ENCODE results near the gene ABCA8. TPM values are rescaled to one million over a fixed set of nuclear protein-coding genes. Genes with fewer than 3 reads are reported as not detected.
A peak's percentile ranks its signal among the peaks of the same experiment; 100 is the strongest.

Gene ABCA8
- total RNA-seq, 4 donors from 2014 or later: 235 to 365 (median 316) TPM

DNA sequence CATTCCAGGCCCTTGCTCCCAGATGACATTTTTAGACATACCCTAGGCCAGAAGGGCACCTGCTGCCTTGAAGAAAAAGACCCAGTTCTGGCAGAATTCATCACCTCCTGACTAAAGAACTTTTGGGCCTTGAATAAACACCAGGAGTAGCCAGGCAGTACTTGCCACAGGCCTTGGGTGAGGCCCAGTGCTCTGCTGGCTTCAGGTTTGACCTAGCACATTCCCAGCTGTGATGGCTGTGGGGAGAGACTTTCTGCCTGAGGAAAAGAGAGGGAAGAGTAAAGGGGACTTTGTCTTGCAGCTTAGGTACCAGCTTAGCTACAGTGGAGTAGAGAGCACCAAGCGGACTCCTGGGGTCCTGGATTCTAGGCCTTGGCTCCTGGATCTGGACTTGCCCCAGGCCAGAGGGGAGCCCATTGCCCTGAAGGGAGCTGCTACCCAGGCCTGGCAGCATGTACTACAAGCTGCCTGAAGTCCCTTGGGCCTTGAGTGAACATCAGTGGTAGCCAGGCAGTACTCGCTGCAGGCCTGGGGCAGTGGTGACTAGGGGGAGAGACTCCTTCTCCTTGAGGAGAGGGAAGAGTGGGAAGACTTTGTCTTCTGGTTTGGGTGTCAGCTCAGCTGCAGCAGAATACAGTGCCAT, 44.3 kb downstream of the ABCA8 start:
- H3K9me3 ChIP-seq: peaks cover 0 to 14% (median 0%) of the 10 kb centered on the region in 4 donors
- TF ChIP-seq, protein P1, sequence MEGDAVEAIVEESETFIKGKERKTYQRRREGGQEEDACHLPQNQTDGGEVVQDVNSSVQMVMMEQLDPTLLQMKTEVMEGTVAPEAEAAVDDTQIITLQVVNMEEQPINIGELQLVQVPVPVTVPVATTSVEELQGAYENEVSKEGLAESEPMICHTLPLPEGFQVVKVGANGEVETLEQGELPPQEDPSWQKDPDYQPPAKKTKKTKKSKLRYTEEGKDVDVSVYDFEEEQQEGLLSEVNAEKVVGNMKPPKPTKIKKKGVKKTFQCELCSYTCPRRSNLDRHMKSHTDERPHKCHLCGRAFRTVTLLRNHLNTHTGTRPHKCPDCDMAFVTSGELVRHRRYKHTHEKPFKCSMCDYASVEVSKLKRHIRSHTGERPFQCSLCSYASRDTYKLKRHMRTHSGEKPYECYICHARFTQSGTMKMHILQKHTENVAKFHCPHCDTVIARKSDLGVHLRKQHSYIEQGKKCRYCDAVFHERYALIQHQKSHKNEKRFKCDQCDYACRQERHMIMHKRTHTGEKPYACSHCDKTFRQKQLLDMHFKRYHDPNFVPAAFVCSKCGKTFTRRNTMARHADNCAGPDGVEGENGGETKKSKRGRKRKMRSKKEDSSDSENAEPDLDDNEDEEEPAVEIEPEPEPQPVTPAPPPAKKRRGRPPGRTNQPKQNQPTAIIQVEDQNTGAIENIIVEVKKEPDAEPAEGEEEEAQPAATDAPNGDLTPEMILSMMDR (IDR thresholded peaks at IDR 0.05): no peak
- TF ChIP-seq POLR2A (IDR thresholded peaks at IDR 0.05) (no peak), EP300 (IDR thresholded peaks at IDR 0.05) (no peak)
- 89 to 90% methylated on average over 2 of the region's 2 CpGs for WGBS, 2 donors
- no peak overlapping the region for H3K4me3 ChIP-seq
- H3K4me1 ChIP-seq: peaks cover 8 to 57% (median 27%) of the 10 kb centered on the region in 4 donors
- peak overlapping the region; percentile 56 to 91 (median 70) for H3K27ac ChIP-seq
- no peaks in the 10 kb centered on the region for H3K27me3 ChIP-seq
- H3K36me3 ChIP-seq: peaks cover 0 to 57% (median 4%) of the 10 kb centered on the region in 3 donors
- no peak for DNase-seq (ENCODE audit: low spot score in 2 of 2)

GRCh38 chr17:68910251-68910705, 44.9 kb downstream of the ABCA8 start:
- TF ChIP-seq POLR2A (IDR thresholded peaks at IDR 0.05): no peak
- TF ChIP-seq, protein P1 (IDR thresholded peaks at IDR 0.05): no peak
- peak in 1 of 2 donors; percentile 19 for TF ChIP-seq EP300 (IDR thresholded peaks at IDR 0.05)
- Histone ChIP-seq H3K27me3 (no peaks in the 10 kb centered on the region), H3K27ac (peak overlapping the region; percentile 56 to 91 (median 70)), H3K4me3 (no peak overlapping the region), H3K9me3 (peaks cover 0 to 14% (median 0%) of the 10 kb centered on the region in 4 donors), H3K4me1 (peaks cover 8 to 62% (median 27%) of the 10 kb centered on the region in 4 donors), H3K36me3 (peaks cover 0 to 50% (median 1%) of the 10 kb centered on the region in 3 donors)
- WGBS, 2 donors: 20 to 23% methylated on average over 5 of the region's 5 CpGs
- peak in 1 of 2 donors; percentile 8 for DNase-seq (ENCODE audit: low spot score in 2 of 2)

GRCh38 chr17:68909066-68909465, 46.1 kb downstream of the ABCA8 start:
- no peak overlapping the region for H3K4me3 ChIP-seq
- 0 to 3% methylated on average over 1 of the region's 1 CpG for WGBS, 2 donors
- peak in 1 of 2 donors; percentile 50 for DNase-seq (ENCODE audit: low spot score in 2 of 2)
- peaks cover 0 to 38% (median 0%) of the 10 kb centered on the region in 3 donors for H3K36me3 ChIP-seq
- peaks cover 8 to 62% (median 27%) of the 10 kb centered on the region in 4 donors for H3K4me1 ChIP-seq
- peak; percentile 27 to 79 for TF ChIP-seq EP300 (IDR thresholded peaks at IDR 0.05)
- TF ChIP-seq POLR2A (IDR thresholded peaks at IDR 0.05): no peak
- H3K27me3 ChIP-seq: no peaks in the 10 kb centered on the region
- H3K27ac ChIP-seq: peak overlapping the region; percentile 25 to 91 (median 70)
- H3K9me3 ChIP-seq: peaks cover 0 to 4% (median 0%) of the 10 kb centered on the region in 4 donors

DNA sequence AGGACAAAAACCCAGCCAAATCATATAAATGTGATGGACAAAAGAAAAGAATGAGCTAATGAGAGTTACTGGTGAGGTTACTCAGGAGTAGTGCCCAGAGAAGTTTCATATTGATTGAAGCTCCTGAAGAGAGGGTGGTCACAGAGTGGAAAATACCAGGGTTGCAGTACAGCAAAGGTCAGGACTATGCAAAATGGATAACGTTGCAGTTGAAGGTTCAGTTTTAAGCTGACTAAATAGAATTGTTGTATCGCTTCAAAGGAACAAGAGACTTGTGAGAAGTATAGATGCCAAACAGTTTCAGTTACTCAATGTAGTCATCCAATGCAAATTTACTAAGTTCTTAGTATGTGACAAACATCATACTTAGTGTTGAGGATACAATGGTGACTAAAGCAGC, 47.1 kb downstream of the ABCA8 start:
- H3K4me3 ChIP-seq: no peak overlapping the region
- H3K9me3 ChIP-seq: no peaks in the 10 kb centered on the region
- peaks cover 8 to 62% (median 27%) of the 10 kb centered on the region in 4 donors for H3K4me1 ChIP-seq
- peak overlapping the region in 2 of 4 donors; percentile 74 to 91 for H3K27ac ChIP-seq
- H3K36me3 ChIP-seq: peaks cover 0 to 37% (median 0%) of the 10 kb centered on the region in 3 donors
- no peaks in the 10 kb centered on the region for H3K27me3 ChIP-seq
- WGBS, 2 donors: 45 to 51% methylated on average over 2 of the region's 2 CpGs
- DNase-seq (ENCODE audit: low spot score in 2 of 2): no peak
- TF ChIP-seq EP300 (IDR thresholded peaks at IDR 0.05) (no peak), POLR2A (IDR thresholded peaks at IDR 0.05) (no peak)
- TF ChIP-seq, protein P1 (IDR thresholded peaks at IDR 0.05): no peak

- no peaks in the 10 kb centered on the region for H3K27me3 ChIP-seq
- no peak overlapping the region for H3K4me3 ChIP-seq
- no peaks in the 10 kb centered on the region for H3K9me3 ChIP-seq
- no peak for DNase-seq (ENCODE audit: low spot score in 2 of 2)
- 28 to 35% methylated on average over 3 of the region's 3 CpGs for WGBS, 2 donors
- TF ChIP-seq POLR2A (IDR thresholded peaks at IDR 0.05): no peak
- TF ChIP-seq, protein P1 (IDR thresholded peaks at IDR 0.05): peak; percentile 32 to 44 (median 39)
- H3K27ac ChIP-seq: peak overlapping the region; percentile 2 to 91 (median 61)
- peaks cover 0 to 37% (median 0%) of the 10 kb centered on the region in 3 donors for H3K36me3 ChIP-seq
- peaks cover 8 to 60% (median 27%) of the 10 kb centered on the region in 4 donors for H3K4me1 ChIP-seq
Observed at GRCh38 chr17:68906638-68907037, 48.6 kb downstream of the ABCA8 start.
